ENCODE measurements around the gene VGF. TPM values are rescaled to one million over a fixed set of nuclear protein-coding genes. Genes with fewer than 3 reads are reported as not detected.
A peak's percentile ranks its signal among the peaks of the same experiment; 100 is the strongest.

Gene VGF
- total RNA-seq, 1 experiment from 2014 or later = 11.2 TPM

DNA sequence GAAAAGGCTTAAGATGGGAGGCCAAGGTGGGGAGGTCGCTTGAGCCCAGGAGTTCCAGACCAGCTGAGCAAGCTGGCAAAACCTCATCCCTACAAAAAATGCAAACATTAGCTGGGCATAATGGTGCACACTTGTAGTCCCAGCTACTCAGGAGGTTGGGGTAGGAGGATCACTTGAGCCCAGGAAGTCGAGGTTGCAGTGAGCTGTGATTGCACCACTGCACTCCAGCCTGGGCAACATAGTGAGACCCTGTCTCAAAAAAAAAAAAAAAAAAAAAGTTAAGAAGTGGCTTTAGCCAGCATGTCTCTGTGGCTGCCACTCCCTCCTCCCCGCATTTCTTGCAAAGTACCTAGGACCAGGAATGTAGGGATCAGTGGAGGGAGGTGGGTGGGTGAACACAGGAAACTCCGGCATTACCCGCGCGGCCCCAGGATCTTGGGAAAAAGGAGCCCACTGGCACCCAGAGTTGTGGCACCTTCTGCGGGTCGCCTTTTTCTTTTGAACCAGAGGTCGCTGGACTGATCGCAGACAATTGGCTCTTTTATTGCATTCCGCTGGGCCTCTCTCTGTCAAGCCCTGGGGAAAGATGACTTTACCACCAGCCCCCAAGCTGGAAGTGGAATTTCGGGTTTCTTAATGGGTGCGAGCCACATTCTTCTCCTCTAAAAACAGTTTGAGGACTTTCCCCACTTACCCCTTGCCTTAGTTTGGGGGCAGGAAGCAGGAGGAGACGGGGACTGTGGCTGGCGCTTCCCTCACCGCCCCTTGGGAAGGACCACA lies 3.5 kb downstream of the VGF start:
- Mint-ChIP-seq H3K27me3 (ENCODE audit: insufficient read depth, unreplicated experiment) (peaks cover 18% of the 10 kb centered on the region), H3K9me3 (ENCODE audit: unreplicated experiment) (no peaks in the 10 kb centered on the region), H3K36me3 (ENCODE audit: insufficient read depth, unreplicated experiment) (peaks cover 37% of the 10 kb centered on the region), H3K4me3 (ENCODE audit: unreplicated experiment) (peak overlapping the region; percentile 74), H3K27ac (ENCODE audit: low read depth, unreplicated experiment) (no peak overlapping the region), H3K4me1 (ENCODE audit: insufficient read depth, unreplicated experiment) (peaks cover 27% of the 10 kb centered on the region)
- no TSS peak for BruUV-seq (replicated peaks)
- DNase-seq (ENCODE audit: unreplicated experiment) = no peak
- ChIA-PET POLR2A (interaction anchor here (0.6 to 0.8 kb wide), 2 partner anchors 20 to 34 kb away, joined by 3 to 4 read pairs; no protein-coding TSS in a partner anchor), CTCF (interaction anchor here (0.7 to 1.4 kb wide), 5 partner anchors 10 to 41 kb away, joined by 3 to 5 read pairs (median 3); no protein-coding TSS in a partner anchor)
- no peak for TF ChIP-seq CTCF (IDR thresholded peaks at IDR 0.05; ENCODE audit: unreplicated experiment)
- intact Hi-C loops (cut with micrococcal nuclease) = no loop called here

GRCh38 chr7:101160910-101161309 lies 4.5 kb downstream of the VGF start:
- Mint-ChIP-seq H3K36me3 (ENCODE audit: insufficient read depth, unreplicated experiment) (peaks cover 38% of the 10 kb centered on the region), H3K27me3 (ENCODE audit: insufficient read depth, unreplicated experiment) (peaks cover 8% of the 10 kb centered on the region), H3K27ac (ENCODE audit: low read depth, unreplicated experiment) (no peak overlapping the region), H3K4me3 (ENCODE audit: unreplicated experiment) (no peak overlapping the region), H3K9me3 (ENCODE audit: unreplicated experiment) (no peaks in the 10 kb centered on the region), H3K4me1 (ENCODE audit: insufficient read depth, unreplicated experiment) (peaks cover 28% of the 10 kb centered on the region)
- TF ChIP-seq CTCF (IDR thresholded peaks at IDR 0.05; ENCODE audit: unreplicated experiment) = no peak
- CTCF ChIA-PET = interaction anchor here (0.6 to 1.4 kb wide), 3 partner anchors 17 to 449 kb away, joined by 3 to 4 read pairs (median 3); no protein-coding TSS in a partner anchor
- intact Hi-C loops (cut with micrococcal nuclease) = no loop called here
- BruUV-seq (replicated peaks) = no TSS peak
- DNase-seq (ENCODE audit: unreplicated experiment) = no peak
- POLR2A ChIA-PET = interaction anchor here (0.8 kb wide), 1 partner anchor 19 kb away, joined by 4 read pairs; no protein-coding TSS in a partner anchor

DNA sequence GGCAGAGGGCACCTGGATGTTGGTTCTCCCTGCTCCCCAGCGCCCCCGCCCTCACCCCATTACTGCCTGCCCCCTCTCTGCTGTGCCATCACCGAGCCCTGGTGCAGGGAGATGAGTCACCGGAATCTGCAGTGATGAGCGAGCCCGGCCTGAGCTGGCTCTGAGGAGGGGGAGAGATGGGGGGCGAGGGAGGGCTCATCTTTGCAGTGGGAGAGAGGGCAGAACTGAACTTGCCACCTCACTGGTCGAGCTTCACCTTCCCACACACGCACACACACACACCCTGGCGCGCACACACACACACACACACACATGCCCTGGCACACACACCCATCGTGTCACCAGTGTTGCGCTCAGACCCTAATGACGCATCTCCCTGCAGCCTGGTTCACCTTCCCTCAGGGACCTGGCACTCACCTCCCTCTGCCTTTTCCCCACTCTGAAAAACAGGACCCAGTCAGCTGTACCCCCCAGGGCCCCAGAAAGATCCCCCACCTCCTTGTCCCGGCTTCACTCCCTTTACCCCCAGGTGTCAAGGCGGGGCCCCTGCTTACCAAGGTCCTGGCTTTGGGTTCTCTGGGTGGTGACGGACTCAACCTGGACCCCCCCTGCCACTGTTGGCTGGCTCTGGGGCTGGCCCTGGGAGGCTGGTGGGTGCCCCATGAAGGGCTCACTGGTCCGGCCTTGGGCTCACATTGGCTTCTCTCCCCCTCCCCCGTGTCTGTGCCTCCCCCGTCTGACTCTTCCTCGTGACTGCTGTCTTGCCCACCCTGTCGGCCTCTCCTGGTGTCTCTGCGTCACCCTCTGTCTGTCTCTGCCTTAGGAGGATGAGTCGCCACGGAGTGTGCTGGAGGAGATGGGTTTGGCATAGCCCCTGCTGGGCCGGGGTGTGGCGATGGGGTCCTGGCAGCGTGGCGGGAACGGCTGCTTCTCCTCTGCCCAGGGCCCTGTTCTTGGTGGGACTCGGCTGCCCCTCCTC lies 5.4 kb downstream of the VGF start:
- POLR2A ChIA-PET = interaction anchor here (0.9 kb wide), 1 partner anchor 16 kb away, joined by 3 read pairs; no protein-coding TSS in a partner anchor
- H3K9me3 Mint-ChIP-seq (ENCODE audit: unreplicated experiment) = no peaks in the 10 kb centered on the region
- H3K27ac Mint-ChIP-seq (ENCODE audit: low read depth, unreplicated experiment) = peak overlapping the region; percentile 70
- BruUV-seq (replicated peaks) = no TSS peak
- H3K36me3 Mint-ChIP-seq (ENCODE audit: insufficient read depth, unreplicated experiment) = peaks cover 34% of the 10 kb centered on the region
- peak; percentile 67 for DNase-seq (ENCODE audit: unreplicated experiment)
- CTCF ChIA-PET = interaction anchor here (0.6 to 1.1 kb wide), 4 partner anchors 8 to 289 kb away, joined by 3 to 4 read pairs (median 4); no protein-coding TSS in a partner anchor
- intact Hi-C loops (cut with micrococcal nuclease) = no loop called here
- H3K4me3 Mint-ChIP-seq (ENCODE audit: unreplicated experiment) = no peak overlapping the region
- H3K27me3 Mint-ChIP-seq (ENCODE audit: insufficient read depth, unreplicated experiment) = no peaks in the 10 kb centered on the region
- TF ChIP-seq CTCF (IDR thresholded peaks at IDR 0.05; ENCODE audit: unreplicated experiment) = no peak
- peaks cover 30% of the 10 kb centered on the region for H3K4me1 Mint-ChIP-seq (ENCODE audit: insufficient read depth, unreplicated experiment)
